GM21381 (cell line): ENCODE results near the gene PSPH.

Experiments used
- ATAC-seq: cut with Tn5 transposase; IDR thresholded peaks from one replicate; pipeline ENCODE4 v1.9.1; 2021; ENCODE audit warnings: mild to moderate bottlenecking, moderate library complexity; ENCODE audit not compliant: unreplicated experiment

PSPH gene

DNA sequence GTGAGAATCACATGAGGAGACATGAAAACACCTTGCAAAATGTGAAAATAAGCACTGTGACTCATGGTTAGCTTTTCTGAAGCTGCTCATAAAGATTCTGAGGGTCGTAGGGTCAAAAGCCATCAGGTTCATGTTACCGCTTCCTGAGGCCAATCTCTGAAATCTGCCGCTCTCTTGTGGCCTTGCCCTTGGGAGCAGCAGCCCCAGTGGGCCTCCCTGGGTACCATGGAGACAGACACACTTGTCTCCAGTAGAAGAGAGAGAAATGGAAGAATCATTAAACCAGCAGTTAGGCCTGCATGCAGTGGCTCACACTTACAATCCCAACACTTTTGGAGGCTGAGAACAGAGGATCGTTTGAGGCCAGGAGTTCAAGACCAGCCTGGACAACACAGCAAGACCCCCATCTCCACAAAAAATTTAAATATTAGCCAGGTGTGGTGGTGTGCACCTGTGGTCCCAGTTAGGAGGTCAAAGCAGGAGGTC is 44.0 kb downstream of the PSPH start:
- ATAC-seq: no peak

- no peak for ATAC-seq
These were observed 47.5 kb downstream of the PSPH start for GRCh38 chr7:56003749-56004148.

DNA sequence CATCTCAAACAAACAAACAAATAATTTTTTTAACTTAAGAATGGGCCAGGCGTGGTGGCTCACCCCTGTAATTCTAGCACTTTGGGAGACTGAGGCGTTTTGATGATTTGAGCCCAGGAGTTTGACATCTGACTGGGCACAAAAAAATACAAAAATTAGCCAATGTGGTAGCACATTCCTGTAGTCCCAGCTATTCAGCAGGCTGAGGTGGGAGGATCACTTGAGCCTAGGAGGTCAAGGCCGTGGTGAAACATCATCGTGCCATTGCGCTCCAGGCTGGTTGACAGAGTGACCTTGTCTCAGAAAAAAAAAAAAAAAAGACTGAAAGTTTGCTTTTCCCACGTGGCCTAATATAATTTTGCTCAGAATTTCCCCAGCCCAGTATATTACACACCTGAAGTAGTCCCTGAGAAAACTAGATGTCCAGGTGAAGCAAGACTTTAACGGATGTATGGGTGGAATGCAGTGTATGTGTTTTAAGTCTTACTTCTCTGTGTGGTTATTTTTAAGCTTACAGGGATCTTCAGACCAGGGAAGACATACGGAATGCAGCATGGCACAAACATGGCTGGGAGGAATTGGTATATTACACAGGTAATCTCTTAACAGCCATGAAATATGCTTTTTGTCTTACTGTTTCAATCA is 54.3 kb downstream of the PSPH start:
- no peak for ATAC-seq

- ATAC-seq: no peak
These were observed 58.9 kb downstream of the PSPH start for GRCh38 chr7:55992346-55992745.

- no peak for ATAC-seq
These were observed 67.7 kb downstream of the PSPH start for GRCh38 chr7:55983537-55983936.

- no peak for ATAC-seq
These were observed 71.0 kb downstream of the PSPH start for GRCh38 chr7:55980266-55980665.

- ATAC-seq: no peak
These were observed 73.4 kb downstream of the PSPH start for GRCh38 chr7:55977831-55978230.

GRCh38 chr7:55975988-55976633 is 75.1 kb downstream of the PSPH start:
- ATAC-seq: no peak

DNA sequence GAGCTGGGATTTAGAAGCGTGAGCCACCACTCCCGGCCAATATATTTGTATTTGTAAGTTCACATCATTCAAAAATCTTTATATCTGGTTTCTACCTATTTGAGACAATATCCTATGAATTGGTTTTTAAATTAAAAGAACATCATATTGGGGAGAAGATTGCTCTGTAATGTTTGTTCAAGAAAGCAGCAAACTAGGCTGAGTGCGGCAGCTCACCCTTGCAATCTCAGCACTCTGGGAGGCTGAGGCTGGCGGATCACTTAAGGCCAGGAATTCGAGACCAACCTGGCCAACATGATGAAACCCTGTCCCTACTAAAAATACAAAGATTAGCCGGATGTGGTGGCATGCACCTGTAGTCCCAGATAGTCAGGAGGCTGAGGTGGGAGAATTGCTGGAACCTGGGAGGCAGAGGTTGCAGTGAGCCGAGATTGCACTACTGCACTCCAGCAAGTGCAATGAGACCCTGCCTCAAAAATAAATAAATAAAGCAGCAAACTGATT is 77.4 kb downstream of the PSPH start:
- ATAC-seq: no peak

- ATAC-seq: no peak
These were observed 80.3 kb downstream of the PSPH start for GRCh38 chr7:55970978-55971377.

GRCh38 chr7:55970561-55970960 is 80.7 kb downstream of the PSPH start:
- ATAC-seq: no peak

- no peak for ATAC-seq
These were observed 81.9 kb downstream of the PSPH start for GRCh38 chr7:55969391-55969790.

- ATAC-seq: no peak
These were observed 84.4 kb downstream of the PSPH start for GRCh38 chr7:55966851-55967250.

DNA sequence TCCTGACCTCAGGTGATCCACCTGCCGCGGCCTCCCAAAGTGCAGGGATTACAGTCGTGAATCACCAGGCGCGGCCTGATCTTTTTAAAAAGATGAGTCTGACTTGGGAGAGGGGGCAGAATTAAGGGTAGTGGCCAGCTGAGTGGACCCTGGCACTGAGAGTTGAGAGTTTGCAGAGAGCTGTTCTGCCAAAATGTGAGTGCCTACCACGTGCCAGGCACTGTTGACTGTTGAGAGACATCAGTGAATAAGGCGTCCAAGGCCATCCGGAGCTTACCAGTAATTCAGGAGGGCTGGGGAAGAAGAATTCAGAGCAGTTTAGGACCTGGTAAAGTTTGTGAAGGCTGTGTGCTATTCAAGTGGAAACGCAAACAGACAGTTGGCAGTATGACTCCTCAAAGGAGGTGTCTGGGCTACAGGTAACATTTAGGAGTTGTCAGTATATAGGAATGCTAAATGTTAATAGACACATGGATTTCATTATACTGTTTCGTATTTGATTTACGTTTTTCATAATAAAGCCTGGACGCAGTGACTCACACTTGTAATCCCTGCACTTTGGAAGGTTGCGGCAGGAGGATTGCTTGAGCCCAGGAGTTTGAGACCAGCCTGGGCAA is 85.3 kb downstream of the PSPH start:
- ATAC-seq: no peak

DNA sequence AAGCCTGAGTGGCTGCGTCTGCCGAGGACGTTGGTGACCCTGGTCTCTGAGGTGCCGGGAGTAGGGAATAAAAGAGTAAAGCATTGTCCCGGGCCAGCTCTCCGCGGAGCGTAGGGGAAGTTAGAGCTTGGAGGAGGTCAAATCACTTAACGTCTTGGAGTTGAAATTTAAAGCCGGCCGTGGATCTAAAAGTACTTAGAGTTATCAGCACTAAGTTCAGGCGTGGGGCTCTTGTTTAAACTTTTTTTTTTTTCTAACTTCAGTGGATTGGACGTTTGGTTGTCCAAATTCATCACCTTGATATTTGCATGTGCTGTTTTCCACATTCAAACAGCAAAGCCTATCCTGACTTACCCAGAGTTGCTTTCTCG is 86.2 kb downstream of the PSPH start:
- ATAC-seq: no peak

DNA sequence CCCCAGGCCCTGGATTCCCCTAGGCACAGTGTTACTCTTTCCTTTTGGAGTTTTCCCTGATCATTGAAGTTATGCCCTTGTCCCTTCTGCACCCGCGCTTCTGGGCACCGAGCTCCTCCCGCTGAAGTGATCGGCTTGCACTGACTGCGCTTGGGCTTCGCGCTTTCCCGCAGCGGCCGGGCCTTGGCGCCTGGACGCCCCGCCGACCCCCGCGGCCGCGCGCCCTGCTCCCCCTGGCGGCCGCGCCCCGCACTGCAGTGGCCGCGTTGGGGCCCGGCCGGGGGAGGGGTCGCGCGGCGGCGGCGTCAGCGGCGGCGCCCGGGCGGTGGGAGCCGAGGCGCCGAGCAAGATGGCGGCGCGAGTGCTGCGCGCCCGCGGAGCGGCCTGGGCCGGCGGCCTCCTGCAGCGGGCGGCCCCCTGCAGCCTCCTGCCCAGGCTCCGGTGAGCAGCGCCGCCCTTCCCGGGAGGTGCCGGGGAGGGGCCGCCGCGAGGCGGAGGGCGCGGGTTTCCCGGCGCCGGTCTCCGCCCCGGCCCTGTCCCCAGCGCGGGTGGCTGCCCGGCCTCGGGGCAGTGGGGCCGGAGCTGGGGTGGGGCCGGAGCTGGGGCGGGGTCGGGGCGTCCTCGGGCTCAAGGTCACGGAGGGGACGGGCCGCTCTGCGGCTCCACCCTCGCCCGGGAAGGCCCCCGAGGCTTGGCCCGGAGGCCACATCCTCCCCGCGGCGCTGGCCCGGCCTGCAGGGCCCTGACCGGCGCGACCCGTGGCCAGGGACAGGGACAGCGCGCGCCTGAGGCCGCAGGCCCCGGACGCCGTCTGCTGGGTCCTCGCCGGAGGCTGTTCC is 86.8 kb downstream of the PSPH start, which contains the start of gene NIPSNAP2:
NIPSNAP2 (plus strand) TSS at position 325 of the 839 bp plus-strand sequence; CDS start at position 350, 25 bp downstream.
- ATAC-seq: peak; percentile 77

- no peak for ATAC-seq
These were observed 87.6 kb downstream of the PSPH start for GRCh38 chr7:55963584-55964168.

DNA sequence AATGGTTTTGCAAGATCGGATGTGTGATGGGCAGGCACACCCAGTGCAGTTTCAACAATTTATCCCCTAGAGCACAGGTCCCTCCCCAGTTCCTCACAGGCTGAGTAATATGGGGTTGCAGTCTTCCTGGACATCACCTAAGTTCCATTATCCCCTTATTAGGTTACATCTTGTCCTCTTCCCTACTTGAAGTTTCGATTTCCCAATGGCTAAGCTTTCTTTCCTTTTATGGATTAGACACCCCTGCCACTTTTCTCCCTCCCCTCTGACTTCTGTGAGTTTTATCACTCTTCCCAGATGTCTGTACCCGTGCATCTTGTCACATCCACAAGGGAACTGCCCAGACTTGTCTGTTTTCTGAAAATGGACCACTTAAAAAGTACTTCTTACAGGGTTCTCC is 89.2 kb downstream of the PSPH start:
- ATAC-seq: no peak
